Activated CD8-positive, alpha-beta memory T cell treated with anti-CD3 and anti-CD28 coated beads for 36 hours (primary cell): ENCODE measurements around the gene ASB7. TPM values are rescaled to one million over a fixed set of nuclear protein-coding genes. Genes with fewer than 3 reads are reported as not detected.

ENCODE experiments used
- CTCF ChIA-PET: fragments of 350-600 bp; sonication (Branson Sonifier 250); formaldehyde crosslinking; loops from one replicate; lab custom pipeline; 2021; ENCODE audit warnings: antibody characterized with exemption; lab: Charles Lee
- POLR2A ChIA-PET: fragments of 350-600 bp; sonication (Branson Sonifier 250); formaldehyde crosslinking; loops from one replicate; lab custom pipeline; 2021; ENCODE audit warnings: antibody characterized with exemption; lab: Charles Lee
- total RNA-seq, 2 experiments: library from RNA; stranded (reverse); gene quantifications; one replicate each; pipeline ENCODE4 v1.2.3, GENCODE V29; 2021

ASB7 gene
- total RNA-seq, 2 experiments from 2014 or later, result 16.4 to 17.6 TPM

DNA sequence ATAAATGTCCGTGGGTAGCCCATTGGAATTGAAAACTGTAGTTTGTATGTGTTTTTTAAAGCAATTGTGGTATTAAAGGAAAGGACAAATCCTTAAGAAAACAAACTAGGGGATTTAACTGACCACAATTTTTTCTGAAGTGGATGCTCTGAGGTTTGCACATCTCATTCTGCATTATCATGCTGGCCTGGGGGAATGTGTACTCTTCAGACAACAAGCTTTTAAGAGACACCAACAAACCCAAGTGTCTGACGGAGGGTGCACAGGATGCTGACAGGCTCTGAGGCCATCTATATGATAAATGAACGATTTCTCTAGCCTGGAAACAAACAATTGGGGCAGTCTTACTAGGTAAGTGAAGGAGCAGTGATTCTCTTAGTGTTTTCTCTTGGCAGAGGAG lies 9.5 kb upstream of the ASB7 start:
- ChIA-PET POLR2A (no interaction called here), CTCF (interaction anchor here (1.0 kb wide), 1 partner anchor 20 kb away, joined by 5 read pairs; no protein-coding TSS in a partner anchor)

GRCh38 chr15:100593431-100593830 lies 9.0 kb upstream of the ASB7 start:
- POLR2A ChIA-PET, result interaction anchor here (0.6 kb wide), 1 partner anchor 124 kb away, joined by 3 read pairs; no protein-coding TSS in a partner anchor
- CTCF ChIA-PET, result no interaction called here

- ChIA-PET CTCF (interaction anchor here (1.7 kb wide), 1 partner anchor 246 kb away, joined by 7 read pairs; no protein-coding TSS in a partner anchor), POLR2A (no interaction called here)
Measured at GRCh38 chr15:100595964-100596363, 6.4 kb upstream of the ASB7 start.

- ChIA-PET POLR2A (interaction anchor here (0.6 kb wide), 1 partner anchor 647 kb away, joined by 3 read pairs; no protein-coding TSS in a partner anchor), CTCF (interaction anchor here (1.7 kb wide), 1 partner anchor 247 kb away, joined by 7 read pairs; no protein-coding TSS in a partner anchor)
Measured at GRCh38 chr15:100596792-100597191, 5.6 kb upstream of the ASB7 start.

DNA sequence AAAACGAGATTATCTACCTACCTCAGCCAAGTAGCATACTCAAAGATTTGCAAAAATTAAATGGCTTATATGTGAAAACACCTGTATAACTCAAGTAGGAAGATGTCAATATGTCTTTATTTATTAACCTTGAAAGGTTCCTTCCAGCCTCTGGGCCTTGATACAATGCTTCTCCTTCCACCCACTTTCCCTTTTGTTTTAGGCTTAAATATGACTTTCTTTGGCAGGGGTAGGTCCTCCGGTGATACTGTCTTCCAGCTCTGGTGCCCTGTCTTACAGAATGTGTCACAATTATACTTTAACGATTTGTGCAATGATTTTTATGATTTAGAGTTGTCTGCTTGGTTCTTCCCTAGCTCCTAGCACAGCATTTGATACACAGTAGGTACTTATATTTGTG lies 4.5 kb upstream of the ASB7 start:
- POLR2A ChIA-PET, result interaction anchor here (0.7 kb wide), 1 partner anchor 27 kb away, joined by 3 read pairs; no protein-coding TSS in a partner anchor
- CTCF ChIA-PET, result interaction anchor here (1.6 kb wide), 1 partner anchor 248 kb away, joined by 6 read pairs; no protein-coding TSS in a partner anchor

GRCh38 chr15:100598655-100599054 lies 3.7 kb upstream of the ASB7 start:
- ChIA-PET CTCF (interaction anchor here (1.6 kb wide), 1 partner anchor 249 kb away, joined by 6 read pairs; no protein-coding TSS in a partner anchor), POLR2A (interaction anchor here (0.7 kb wide), 1 partner anchor 28 kb away, joined by 3 read pairs; no protein-coding TSS in a partner anchor)

DNA sequence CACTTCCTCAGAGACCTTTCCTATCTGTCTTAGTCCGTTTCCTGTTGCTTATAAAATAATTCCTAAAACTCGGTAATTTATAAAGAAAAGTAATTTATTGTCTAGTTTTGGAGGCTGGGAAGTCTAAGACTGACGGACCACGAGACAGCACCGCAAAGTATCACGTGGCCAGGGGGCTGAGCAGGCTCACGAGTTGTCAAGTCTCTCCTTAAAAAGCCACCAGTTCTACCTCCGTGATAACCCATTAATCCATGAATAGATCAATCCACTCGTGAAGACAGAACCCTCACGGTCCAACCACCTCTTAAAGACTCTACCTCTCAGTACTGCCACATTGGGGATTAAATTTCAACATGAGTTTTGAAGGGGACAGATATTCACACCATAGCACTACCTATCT lies 1.2 kb upstream of the ASB7 start:
- CTCF ChIA-PET, result interaction anchor here (1.5 to 1.8 kb wide), 2 partner anchors 12 to 252 kb away, joined by 4 to 6 read pairs; no protein-coding TSS in a partner anchor
- POLR2A ChIA-PET, result no interaction called here

DNA sequence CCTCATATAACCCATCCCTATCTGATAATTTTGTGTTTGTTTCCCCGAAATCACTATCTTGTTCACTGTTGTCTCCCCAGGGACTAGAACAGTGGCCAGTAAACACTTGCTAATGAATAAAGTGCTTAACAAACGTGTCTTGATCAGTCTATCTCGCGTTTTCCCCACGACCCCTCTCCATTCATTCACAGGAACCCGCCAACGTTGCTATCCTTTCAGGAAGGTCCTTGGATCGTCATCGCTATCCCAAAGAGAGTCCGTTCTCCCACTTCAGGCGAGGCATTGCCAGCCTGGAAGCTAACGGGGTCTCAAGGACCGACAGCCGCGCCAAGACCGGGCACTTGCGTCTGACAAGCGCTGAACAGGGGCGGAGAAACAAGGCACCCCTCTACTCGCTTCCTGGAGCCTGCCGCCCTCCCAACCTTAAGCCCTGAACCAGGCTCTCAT lies 749 bp upstream of the ASB7 start:
- POLR2A ChIA-PET, result interaction anchor here (0.8 to 0.9 kb wide), 2 partner anchors 14 to 603 kb away, joined by 3 read pairs; no protein-coding TSS in a partner anchor
- CTCF ChIA-PET, result interaction anchor here (1.2 to 2.4 kb wide), 2 partner anchors 251 to 407 kb away, joined by 3 to 8 read pairs; no protein-coding TSS in a partner anchor

- CTCF ChIA-PET, result interaction anchor here (1.2 to 2.4 kb wide), 3 partner anchors 22 to 405 kb away, joined by 3 to 8 read pairs (median 3); no protein-coding TSS in a partner anchor
- POLR2A ChIA-PET, result interaction anchor here (1.3 kb wide), 1 partner anchor 406 kb away, joined by 3 read pairs; no protein-coding TSS in a partner anchor
Measured at GRCh38 chr15:100602823-100603393, 519 bp downstream of the ASB7 start.

GRCh38 chr15:100612539-100612938 lies 10.2 kb downstream of the ASB7 start:
- POLR2A ChIA-PET, result no interaction called here
- CTCF ChIA-PET, result no interaction called here

DNA sequence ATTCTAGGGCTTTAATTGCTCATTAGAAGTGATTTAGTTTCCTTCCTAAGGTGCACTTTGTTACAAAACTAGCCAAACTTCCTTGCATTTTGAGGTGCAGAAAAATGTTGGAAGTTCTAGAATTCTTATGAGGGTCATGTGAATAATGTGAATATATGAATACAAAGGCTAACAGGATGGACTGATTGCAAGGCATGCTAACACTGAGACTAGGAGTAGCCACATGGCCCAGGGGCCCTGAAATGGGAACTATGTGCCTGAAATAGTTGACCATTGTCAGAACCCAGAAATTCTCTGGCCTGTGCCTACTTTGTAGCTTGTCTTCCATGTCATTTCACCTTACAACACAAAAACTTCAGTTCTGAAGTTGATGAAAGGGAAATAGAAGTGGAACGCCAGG lies 10.8 kb downstream of the ASB7 start:
- POLR2A ChIA-PET, result no interaction called here
- CTCF ChIA-PET, result no interaction called here

DNA sequence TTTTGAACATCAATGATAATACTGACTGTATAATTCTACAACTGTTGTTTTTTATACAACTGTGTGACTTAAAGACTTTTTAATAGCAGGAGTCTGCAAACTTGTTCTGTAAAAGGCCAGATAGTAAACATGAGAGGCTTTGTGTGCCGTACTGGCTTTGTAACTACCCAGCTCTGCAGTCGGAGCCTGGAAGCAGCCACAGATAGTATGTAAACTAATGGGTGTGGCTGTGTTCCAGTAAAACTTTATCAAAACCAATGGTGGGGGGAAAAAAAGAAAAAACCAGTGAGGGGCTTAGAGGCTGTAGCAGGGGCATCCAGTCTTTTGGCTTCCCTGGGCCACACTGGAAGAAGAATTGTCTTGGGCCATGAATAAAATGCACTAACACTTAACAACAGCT lies 11.9 kb downstream of the ASB7 start:
- CTCF ChIA-PET, result no interaction called here

DNA sequence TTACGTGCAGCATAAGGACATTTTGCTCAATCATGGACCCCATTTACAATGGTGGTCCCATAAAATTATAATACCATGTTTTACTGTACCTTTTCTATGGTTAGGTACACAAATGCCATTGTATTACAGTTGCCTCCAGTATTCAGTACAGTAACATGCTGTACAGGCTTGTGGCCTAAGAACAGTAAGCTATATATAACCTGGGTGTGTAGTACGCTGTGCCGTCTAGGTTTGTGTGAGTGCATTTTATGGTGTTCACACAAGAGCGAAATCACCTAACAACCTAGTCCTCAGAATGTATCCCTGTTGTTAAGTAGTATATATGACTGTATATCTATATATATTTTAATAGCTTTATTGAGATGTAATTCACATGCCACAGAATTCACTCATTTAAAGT lies 12.5 kb downstream of the ASB7 start:
- CTCF ChIA-PET, result no interaction called here

More for the DNA sequence above, 11.9 kb downstream of the ASB7 start:
- POLR2A ChIA-PET, result no interaction called here

GRCh38 chr15:100615801-100616200 lies 13.4 kb downstream of the ASB7 start:
- POLR2A ChIA-PET, result interaction anchor here (0.6 kb wide), 1 partner anchor 14 kb away, joined by 3 read pairs; the partner anchor contains the start of genes ASB7 and LINS1
- CTCF ChIA-PET, result interaction anchor here (0.6 kb wide), 1 partner anchor 392 kb away, joined by 3 read pairs; no protein-coding TSS in a partner anchor

More for the DNA sequence above, 12.5 kb downstream of the ASB7 start:
- POLR2A ChIA-PET, result no interaction called here

GRCh38 chr15:100616700-100617099 lies 14.3 kb downstream of the ASB7 start:
- POLR2A ChIA-PET, result no interaction called here
- CTCF ChIA-PET, result no interaction called here

- ChIA-PET CTCF (no interaction called here), POLR2A (no interaction called here)
Measured at GRCh38 chr15:100623301-100623700, 20.9 kb downstream of the ASB7 start.

DNA sequence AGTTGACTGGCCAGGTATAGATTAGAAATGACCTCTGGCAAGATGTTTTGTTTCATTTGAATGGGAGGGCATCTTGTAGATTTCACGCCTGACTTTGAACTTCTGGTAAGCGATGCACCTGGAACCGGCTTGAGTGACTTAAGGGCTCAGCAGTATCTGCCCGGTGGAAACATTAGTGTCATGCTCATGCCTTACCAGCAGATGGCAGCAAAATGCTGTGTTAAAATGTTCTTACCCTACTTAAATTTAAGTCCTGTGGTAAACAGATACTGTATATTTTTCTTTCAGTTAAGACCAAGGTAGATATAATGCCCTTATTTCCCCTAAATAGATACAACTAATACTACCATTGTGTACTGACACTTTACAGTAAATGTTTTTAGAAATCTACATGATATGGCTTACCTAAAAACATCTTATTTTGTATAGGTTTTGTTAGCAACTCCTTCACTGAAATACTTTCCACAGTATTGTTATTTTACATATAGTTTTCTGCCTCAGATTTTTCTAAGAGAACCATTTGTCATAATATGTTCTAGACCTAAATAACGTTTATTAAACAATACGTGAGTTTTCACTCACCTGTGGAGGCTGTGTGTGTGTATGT lies 25.5 kb downstream of the ASB7 start:
- ChIA-PET POLR2A (no interaction called here), CTCF (interaction anchor here (0.9 kb wide), 1 partner anchor 245 kb away, joined by 3 read pairs; no protein-coding TSS in a partner anchor)

DNA sequence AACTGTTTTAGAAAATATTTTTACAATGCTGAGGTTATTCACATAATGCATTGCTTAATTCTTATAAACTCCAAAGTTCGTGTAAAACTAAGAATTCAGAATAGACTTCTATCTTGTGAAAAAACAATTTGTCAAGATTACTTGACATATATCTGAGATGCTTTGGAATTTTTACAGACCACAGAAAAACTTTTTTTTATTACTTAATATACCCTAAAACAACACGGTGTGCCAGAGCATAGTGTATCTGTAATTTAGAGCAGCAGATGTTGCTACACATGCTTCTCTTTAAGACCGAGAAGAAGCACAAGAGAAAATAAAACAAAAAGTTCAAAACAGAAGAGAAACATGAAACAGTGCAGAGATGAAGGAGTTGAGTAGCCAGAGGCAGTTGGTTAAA lies 26.4 kb downstream of the ASB7 start:
- CTCF ChIA-PET, result no interaction called here
- POLR2A ChIA-PET, result no interaction called here

DNA sequence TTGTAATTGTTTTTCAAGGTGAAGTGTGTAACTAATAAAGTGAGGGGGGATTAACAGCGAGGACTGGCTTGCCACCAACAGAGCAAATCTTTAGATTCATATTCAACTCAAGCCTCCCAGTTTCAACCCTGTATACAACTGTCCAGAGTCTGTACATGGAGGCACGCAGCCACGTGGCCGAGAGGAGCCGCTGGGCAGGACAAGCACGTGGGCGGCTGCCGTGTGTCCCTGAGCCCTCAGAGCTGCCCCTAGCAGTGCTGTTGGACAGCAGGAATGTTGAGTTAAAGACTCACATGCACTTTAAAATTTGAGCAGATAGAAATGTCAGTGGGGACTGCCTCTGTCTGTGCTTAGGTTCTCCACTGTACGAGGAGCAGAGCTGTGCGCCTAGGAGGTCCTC lies 29.4 kb downstream of the ASB7 start:
- ChIA-PET CTCF (interaction anchor here (1.2 kb wide), 1 partner anchor 376 kb away, joined by 3 read pairs; no protein-coding TSS in a partner anchor), POLR2A (no interaction called here)

GRCh38 chr15:100633763-100634075 lies 31.3 kb downstream of the ASB7 start:
- POLR2A ChIA-PET, result no interaction called here

More at GRCh38 chr15:100633763-100634075, 31.3 kb downstream of the ASB7 start:
- CTCF ChIA-PET, result no interaction called here
